ENCODE measurements around the gene PSMB5. TPM values are rescaled to one million over a fixed set of nuclear protein-coding genes. Genes with fewer than 3 reads are reported as not detected.

PSMB5 gene
- total RNA-seq, 1 experiment from 2014 or later = 224 TPM

DNA sequence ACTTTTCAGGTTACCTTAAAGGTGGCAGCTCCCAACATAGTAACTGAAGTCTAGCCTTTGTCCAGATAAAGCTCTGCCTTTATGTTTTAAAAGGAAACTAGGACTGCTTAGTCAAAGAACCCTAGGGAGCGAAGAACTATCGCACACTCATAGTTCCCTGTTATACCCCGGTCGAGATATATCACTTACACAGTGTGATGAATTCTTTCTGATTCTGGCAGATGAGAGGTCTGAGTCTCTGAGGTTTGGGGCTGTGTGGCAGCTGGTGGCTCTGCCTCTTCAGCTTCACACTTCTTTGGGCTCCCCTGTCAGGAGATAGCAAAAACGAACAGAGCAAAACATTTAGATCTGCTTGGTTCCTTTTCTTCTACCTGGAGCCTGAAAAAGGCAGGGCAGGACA lies 43.3 kb upstream of the PSMB5 start:
- ChIA-PET POLR2A (interaction anchor here (2.1 kb wide), 1 partner anchor 17 kb away, joined by 7 read pairs; the partner anchor contains the start of genes ACIN1 and C14orf119), CTCF (interaction anchor here (0.6 to 2.9 kb wide), 14 partner anchors 9 to 243 kb away, joined by 3 to 52 read pairs (median 5); partner anchors contain the start of genes ACIN1, C14orf119, PABPN1 and PSMB11)
- Mint-ChIP-seq H3K36me3 (peaks cover 81% of the 10 kb centered on the region), H3K4me3 (no peak overlapping the region), H3K9me3 (no peaks in the 10 kb centered on the region), H3K4me1 (peaks cover 2% of the 10 kb centered on the region; the same call in 1 of the 2 replicates), H3K27ac (no peak overlapping the region), H3K27me3 (ENCODE audit: low read depth) (no peaks in the 10 kb centered on the region)
- ATAC-seq = no peak
- DNase-seq (ENCODE audit: low spot score) = no peak
- TF ChIP-seq ZNF121 (CRISPR knock-in tag; IDR thresholded peaks at IDR 0.05) = no peak
- TF ChIP-seq, protein P1, sequence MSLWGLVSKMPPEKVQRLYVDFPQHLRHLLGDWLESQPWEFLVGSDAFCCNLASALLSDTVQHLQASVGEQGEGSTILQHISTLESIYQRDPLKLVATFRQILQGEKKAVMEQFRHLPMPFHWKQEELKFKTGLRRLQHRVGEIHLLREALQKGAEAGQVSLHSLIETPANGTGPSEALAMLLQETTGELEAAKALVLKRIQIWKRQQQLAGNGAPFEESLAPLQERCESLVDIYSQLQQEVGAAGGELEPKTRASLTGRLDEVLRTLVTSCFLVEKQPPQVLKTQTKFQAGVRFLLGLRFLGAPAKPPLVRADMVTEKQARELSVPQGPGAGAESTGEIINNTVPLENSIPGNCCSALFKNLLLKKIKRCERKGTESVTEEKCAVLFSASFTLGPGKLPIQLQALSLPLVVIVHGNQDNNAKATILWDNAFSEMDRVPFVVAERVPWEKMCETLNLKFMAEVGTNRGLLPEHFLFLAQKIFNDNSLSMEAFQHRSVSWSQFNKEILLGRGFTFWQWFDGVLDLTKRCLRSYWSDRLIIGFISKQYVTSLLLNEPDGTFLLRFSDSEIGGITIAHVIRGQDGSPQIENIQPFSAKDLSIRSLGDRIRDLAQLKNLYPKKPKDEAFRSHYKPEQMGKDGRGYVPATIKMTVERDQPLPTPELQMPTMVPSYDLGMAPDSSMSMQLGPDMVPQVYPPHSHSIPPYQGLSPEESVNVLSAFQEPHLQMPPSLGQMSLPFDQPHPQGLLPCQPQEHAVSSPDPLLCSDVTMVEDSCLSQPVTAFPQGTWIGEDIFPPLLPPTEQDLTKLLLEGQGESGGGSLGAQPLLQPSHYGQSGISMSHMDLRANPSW (CRISPR knock-in tag; conservative IDR thresholded peaks at IDR 0.05; ENCODE audit: low read depth) = no peak
- TF ChIP-seq, protein P2, sequence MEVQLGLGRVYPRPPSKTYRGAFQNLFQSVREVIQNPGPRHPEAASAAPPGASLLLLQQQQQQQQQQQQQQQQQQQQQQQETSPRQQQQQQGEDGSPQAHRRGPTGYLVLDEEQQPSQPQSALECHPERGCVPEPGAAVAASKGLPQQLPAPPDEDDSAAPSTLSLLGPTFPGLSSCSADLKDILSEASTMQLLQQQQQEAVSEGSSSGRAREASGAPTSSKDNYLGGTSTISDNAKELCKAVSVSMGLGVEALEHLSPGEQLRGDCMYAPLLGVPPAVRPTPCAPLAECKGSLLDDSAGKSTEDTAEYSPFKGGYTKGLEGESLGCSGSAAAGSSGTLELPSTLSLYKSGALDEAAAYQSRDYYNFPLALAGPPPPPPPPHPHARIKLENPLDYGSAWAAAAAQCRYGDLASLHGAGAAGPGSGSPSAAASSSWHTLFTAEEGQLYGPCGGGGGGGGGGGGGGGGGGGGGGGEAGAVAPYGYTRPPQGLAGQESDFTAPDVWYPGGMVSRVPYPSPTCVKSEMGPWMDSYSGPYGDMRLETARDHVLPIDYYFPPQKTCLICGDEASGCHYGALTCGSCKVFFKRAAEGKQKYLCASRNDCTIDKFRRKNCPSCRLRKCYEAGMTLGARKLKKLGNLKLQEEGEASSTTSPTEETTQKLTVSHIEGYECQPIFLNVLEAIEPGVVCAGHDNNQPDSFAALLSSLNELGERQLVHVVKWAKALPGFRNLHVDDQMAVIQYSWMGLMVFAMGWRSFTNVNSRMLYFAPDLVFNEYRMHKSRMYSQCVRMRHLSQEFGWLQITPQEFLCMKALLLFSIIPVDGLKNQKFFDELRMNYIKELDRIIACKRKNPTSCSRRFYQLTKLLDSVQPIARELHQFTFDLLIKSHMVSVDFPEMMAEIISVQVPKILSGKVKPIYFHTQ (CRISPR knock-in tag; IDR thresholded peaks at IDR 0.05) = no peak
- TF ChIP-seq, protein P3, sequence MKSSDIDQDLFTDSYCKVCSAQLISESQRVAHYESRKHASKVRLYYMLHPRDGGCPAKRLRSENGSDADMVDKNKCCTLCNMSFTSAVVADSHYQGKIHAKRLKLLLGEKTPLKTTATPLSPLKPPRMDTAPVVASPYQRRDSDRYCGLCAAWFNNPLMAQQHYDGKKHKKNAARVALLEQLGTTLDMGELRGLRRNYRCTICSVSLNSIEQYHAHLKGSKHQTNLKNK (CRISPR knock-in tag; IDR thresholded peaks at IDR 0.05) = no peak
- TF ChIP-seq GTF2I (CRISPR knock-in tag; conservative IDR thresholded peaks at IDR 0.05) = no peak
- TF ChIP-seq NFYB (CRISPR knock-in tag; conservative IDR thresholded peaks at IDR 0.05; ENCODE audit: low read depth) = no peak
- TF ChIP-seq, protein P4, sequence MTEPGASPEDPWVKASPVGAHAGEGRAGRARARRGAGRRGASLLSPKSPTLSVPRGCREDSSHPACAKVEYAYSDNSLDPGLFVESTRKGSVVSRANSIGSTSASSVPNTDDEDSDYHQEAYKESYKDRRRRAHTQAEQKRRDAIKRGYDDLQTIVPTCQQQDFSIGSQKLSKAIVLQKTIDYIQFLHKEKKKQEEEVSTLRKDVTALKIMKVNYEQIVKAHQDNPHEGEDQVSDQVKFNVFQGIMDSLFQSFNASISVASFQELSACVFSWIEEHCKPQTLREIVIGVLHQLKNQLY (CRISPR knock-in tag; IDR thresholded peaks at IDR 0.05) = no peak
- TF ChIP-seq, protein P5, sequence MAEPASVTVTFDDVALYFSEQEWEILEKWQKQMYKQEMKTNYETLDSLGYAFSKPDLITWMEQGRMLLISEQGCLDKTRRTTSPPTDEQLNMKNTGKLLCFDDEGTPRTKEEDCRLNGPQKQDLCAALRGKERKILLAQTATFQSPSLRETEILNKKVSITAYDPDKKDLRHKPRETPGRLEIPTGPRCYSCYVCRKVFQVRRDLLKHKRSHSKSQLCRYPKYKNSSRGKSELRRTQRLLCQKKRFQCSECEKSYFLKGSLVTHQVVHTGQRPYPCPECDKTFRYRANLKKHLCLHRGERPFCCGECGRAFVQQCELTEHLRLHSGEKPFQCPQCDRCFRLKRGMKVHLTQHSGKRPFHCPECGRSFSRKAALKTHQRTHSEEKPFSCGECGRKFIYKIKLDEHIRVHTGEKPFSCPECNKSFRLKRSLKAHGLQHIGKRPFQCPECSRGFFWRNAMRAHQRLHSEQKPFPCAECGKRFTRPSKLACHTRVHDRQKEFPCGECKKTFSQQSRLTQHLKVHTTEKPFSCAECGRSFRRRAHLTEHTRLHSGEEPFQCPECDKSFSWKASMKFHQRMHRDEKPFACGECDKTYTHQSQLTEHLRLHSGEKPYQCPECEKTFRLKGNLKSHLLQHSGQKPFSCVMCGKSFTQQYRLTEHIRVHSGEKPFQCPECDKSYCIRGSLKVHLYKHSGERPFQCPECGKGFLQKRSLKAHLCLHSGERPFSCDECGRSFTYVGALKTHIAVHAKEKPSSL (CRISPR knock-in tag; conservative IDR thresholded peaks at IDR 0.05) = no peak
- TF ChIP-seq FOXJ3 (CRISPR knock-in tag; IDR thresholded peaks at IDR 0.05; ENCODE audit: borderline replicate concordance) = no peak
- no peak for TF ChIP-seq TCF7 (CRISPR knock-in tag; IDR thresholded peaks at IDR 0.05; ENCODE audit: low read depth)
- no peak for TF ChIP-seq JAZF1 (CRISPR knock-in tag; IDR thresholded peaks at IDR 0.05)
- no peak for TF ChIP-seq RORB (CRISPR knock-in tag; IDR thresholded peaks at IDR 0.05)
- TF ChIP-seq ZNF232 (CRISPR knock-in tag; IDR thresholded peaks at IDR 0.05) = no peak
- TF ChIP-seq FOXP1 (CRISPR knock-in tag; IDR thresholded peaks at IDR 0.05; ENCODE audit: borderline replicate concordance) = no peak
- no peak for TF ChIP-seq CBFB (CRISPR knock-in tag; IDR thresholded peaks at IDR 0.05; ENCODE audit: low read depth)
- TF ChIP-seq, protein P6, sequence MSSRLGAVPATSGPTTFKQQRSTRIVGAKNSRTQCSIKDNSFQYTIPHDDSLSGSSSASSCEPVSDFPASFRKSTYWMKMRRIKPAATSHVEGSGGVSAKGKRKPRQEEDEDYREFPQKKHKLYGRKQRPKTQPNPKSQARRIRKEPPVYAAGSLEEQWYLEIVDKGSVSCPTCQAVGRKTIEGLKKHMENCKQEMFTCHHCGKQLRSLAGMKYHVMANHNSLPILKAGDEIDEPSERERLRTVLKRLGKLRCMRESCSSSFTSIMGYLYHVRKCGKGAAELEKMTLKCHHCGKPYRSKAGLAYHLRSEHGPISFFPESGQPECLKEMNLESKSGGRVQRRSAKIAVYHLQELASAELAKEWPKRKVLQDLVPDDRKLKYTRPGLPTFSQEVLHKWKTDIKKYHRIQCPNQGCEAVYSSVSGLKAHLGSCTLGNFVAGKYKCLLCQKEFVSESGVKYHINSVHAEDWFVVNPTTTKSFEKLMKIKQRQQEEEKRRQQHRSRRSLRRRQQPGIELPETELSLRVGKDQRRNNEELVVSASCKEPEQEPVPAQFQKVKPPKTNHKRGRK (CRISPR knock-in tag; IDR thresholded peaks at IDR 0.05; ENCODE audit: borderline replicate concordance) = no peak
- TF ChIP-seq, protein P7, sequence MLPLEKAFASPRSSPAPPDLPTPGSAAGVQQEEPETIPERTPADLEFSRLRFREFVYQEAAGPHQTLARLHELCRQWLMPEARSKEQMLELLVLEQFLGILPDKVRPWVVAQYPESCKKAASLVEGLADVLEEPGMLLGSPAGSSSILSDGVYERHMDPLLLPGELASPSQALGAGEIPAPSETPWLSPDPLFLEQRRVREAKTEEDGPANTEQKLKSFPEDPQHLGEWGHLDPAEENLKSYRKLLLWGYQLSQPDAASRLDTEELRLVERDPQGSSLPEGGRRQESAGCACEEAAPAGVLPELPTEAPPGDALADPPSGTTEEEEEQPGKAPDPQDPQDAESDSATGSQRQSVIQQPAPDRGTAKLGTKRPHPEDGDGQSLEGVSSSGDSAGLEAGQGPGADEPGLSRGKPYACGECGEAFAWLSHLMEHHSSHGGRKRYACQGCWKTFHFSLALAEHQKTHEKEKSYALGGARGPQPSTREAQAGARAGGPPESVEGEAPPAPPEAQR (CRISPR knock-in tag; IDR thresholded peaks at IDR 0.05) = no peak
- no peak for TF ChIP-seq OVOL2 (CRISPR knock-in tag; IDR thresholded peaks at IDR 0.05; ENCODE audit: borderline replicate concordance)
- TF ChIP-seq NR3C1 (CRISPR knock-in tag; conservative IDR thresholded peaks at IDR 0.05; ENCODE audit: low read depth) = no peak
- TF ChIP-seq, protein P8, sequence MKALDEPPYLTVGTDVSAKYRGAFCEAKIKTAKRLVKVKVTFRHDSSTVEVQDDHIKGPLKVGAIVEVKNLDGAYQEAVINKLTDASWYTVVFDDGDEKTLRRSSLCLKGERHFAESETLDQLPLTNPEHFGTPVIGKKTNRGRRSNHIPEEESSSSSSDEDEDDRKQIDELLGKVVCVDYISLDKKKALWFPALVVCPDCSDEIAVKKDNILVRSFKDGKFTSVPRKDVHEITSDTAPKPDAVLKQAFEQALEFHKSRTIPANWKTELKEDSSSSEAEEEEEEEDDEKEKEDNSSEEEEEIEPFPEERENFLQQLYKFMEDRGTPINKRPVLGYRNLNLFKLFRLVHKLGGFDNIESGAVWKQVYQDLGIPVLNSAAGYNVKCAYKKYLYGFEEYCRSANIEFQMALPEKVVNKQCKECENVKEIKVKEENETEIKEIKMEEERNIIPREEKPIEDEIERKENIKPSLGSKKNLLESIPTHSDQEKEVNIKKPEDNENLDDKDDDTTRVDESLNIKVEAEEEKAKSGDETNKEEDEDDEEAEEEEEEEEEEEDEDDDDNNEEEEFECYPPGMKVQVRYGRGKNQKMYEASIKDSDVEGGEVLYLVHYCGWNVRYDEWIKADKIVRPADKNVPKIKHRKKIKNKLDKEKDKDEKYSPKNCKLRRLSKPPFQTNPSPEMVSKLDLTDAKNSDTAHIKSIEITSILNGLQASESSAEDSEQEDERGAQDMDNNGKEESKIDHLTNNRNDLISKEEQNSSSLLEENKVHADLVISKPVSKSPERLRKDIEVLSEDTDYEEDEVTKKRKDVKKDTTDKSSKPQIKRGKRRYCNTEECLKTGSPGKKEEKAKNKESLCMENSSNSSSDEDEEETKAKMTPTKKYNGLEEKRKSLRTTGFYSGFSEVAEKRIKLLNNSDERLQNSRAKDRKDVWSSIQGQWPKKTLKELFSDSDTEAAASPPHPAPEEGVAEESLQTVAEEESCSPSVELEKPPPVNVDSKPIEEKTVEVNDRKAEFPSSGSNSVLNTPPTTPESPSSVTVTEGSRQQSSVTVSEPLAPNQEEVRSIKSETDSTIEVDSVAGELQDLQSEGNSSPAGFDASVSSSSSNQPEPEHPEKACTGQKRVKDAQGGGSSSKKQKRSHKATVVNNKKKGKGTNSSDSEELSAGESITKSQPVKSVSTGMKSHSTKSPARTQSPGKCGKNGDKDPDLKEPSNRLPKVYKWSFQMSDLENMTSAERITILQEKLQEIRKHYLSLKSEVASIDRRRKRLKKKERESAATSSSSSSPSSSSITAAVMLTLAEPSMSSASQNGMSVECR (CRISPR knock-in tag; IDR thresholded peaks at IDR 0.05; ENCODE audit: borderline replicate concordance) = no peak
